Measurements from ENCODE around the gene FMO4. TPM values are rescaled to one million over a fixed set of nuclear protein-coding genes. Genes with fewer than 3 reads are reported as not detected.

Gene FMO4, protein sequence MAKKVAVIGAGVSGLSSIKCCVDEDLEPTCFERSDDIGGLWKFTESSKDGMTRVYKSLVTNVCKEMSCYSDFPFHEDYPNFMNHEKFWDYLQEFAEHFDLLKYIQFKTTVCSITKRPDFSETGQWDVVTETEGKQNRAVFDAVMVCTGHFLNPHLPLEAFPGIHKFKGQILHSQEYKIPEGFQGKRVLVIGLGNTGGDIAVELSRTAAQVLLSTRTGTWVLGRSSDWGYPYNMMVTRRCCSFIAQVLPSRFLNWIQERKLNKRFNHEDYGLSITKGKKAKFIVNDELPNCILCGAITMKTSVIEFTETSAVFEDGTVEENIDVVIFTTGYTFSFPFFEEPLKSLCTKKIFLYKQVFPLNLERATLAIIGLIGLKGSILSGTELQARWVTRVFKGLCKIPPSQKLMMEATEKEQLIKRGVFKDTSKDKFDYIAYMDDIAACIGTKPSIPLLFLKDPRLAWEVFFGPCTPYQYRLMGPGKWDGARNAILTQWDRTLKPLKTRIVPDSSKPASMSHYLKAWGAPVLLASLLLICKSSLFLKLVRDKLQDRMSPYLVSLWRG
- 1 to 10 TPM in 4 of 6 donors, under 1 TPM in 2; 0.69 to 1.8 (median 1.4) TPM for total RNA-seq
- polyA plus RNA-seq, result 1 to 10 TPM; 1.5 to 3.2 TPM

DNA sequence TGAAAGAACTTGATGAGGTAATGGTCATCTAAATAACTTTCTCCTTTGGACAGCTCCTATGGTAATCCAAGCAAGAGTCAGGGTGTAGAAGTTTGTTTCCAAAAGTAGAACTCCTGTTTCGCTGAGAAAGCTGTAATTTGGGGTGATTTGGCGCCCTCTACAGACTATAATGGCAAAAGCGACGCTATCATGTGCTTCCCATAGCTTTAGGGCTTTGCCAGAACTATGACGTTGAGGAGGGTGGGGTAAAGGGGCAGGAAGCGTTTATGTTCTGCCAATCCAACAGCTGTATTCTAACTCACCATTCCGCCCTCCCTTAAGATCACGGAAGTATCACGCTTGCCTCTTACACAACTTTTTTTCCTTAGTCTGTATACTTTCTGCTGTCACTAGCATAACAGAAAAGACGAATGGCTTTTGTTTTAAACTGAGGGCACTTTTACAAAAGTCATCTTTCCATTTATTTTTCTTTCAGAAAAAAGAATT, at the start of gene FMO4:
TSS of gene FMO4 (plus strand) at position 349 of the 486 bp plus-strand sequence. CDS start 5,643 bp downstream, outside the sequence.
- H3K9me3 ChIP-seq, result no peaks in the 10 kb centered on the region
- DNase-seq (peak in 4 of 6 donors; percentile 78 to 97 (median 94)), FAIRE-seq (peak; percentile 98), ATAC-seq (peak; percentile 100)
- TF ChIP-seq, protein P1, sequence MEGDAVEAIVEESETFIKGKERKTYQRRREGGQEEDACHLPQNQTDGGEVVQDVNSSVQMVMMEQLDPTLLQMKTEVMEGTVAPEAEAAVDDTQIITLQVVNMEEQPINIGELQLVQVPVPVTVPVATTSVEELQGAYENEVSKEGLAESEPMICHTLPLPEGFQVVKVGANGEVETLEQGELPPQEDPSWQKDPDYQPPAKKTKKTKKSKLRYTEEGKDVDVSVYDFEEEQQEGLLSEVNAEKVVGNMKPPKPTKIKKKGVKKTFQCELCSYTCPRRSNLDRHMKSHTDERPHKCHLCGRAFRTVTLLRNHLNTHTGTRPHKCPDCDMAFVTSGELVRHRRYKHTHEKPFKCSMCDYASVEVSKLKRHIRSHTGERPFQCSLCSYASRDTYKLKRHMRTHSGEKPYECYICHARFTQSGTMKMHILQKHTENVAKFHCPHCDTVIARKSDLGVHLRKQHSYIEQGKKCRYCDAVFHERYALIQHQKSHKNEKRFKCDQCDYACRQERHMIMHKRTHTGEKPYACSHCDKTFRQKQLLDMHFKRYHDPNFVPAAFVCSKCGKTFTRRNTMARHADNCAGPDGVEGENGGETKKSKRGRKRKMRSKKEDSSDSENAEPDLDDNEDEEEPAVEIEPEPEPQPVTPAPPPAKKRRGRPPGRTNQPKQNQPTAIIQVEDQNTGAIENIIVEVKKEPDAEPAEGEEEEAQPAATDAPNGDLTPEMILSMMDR (IDR thresholded peaks at IDR 0.05), result peak; percentile 65 to 77 (median 74)
- H3K27ac ChIP-seq, result peak within 1 kb of the TSS; percentile 14 to 66 (median 54)
- peaks cover 0 to 6% (median 0%) of the 10 kb centered on the region in 3 donors for H3K4me1 ChIP-seq
- H3K4me3 ChIP-seq, result peak within 1 kb of the TSS in 3 of 4 donors; percentile 6 to 27 (median 15)
- intact Hi-C loops (cut with DNase I), result no loop called here
- WGBS, 2 donors, result 0% methylated on average over 10 of the region's 10 CpGs
- no peaks in the 10 kb centered on the region for H3K27me3 ChIP-seq
- no peaks in the 10 kb centered on the region for H3K36me3 ChIP-seq

DNA sequence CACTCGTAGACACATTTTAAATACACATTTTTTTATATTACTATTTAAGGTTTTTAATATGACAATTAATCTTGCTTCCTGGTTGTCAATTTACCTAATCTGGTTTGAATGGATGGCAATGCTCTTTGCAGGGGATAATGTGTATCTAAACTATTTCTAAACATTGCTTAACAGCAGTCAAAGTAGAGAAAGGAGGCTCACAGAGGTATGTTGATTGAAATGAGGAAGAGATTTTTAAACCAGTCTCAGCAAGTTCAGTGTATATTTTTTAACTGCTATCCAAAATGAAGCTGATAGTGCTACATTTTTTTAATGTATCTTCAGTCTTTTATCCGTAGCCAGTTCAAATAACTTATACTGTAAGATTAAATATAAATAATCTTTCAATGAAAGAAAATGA, 48.3 kb upstream of the FMO4 start:
- no peaks in the 10 kb centered on the region for H3K36me3 ChIP-seq
- no peak overlapping the region for H3K27ac ChIP-seq
- no peak overlapping the region for H3K4me3 ChIP-seq
- H3K27me3 ChIP-seq, result no peaks in the 10 kb centered on the region
- FAIRE-seq (no peak), DNase-seq (no peak), ATAC-seq (no peak)
- intact Hi-C loops (cut with DNase I), result no loop called here
- no peaks in the 10 kb centered on the region for H3K4me1 ChIP-seq
- no peaks in the 10 kb centered on the region for H3K9me3 ChIP-seq
- 55 to 64% methylated on average over 2 of the region's 2 CpGs for WGBS, 2 donors
- TF ChIP-seq, protein P1 (IDR thresholded peaks at IDR 0.05), result no peak

DNA sequence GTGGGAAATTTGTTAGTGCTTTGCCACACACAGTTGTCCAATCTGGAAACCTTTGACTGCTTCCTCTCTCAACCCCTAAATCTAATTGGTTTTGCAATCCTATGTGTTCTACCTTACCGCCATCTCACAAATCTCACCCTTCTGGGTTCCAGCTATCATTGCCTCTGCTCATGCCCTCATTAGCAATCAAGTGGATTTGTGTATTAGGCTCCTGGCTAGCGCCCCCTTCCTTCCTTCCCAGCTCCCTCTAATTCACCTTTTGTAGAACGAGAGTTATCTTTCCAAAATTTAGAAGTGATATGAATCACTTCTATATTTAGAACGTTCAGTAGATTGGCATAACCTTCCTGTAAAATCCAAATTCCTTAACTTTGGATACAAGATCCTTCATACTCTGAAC, 47.1 kb upstream of the FMO4 start:
- FAIRE-seq, result no peak
- Histone ChIP-seq H3K4me3 (no peak overlapping the region), H3K27me3 (no peaks in the 10 kb centered on the region), H3K4me1 (no peaks in the 10 kb centered on the region), H3K36me3 (no peaks in the 10 kb centered on the region), H3K9me3 (no peaks in the 10 kb centered on the region), H3K27ac (no peak overlapping the region)
- ATAC-seq, result no peak
- no peak for DNase-seq
- TF ChIP-seq, protein P1 (IDR thresholded peaks at IDR 0.05), result no peak
- WGBS, 2 donors, result 57 to 70% methylated on average over 4 of the region's 4 CpGs
- intact Hi-C loops (cut with DNase I), result no loop called here

DNA sequence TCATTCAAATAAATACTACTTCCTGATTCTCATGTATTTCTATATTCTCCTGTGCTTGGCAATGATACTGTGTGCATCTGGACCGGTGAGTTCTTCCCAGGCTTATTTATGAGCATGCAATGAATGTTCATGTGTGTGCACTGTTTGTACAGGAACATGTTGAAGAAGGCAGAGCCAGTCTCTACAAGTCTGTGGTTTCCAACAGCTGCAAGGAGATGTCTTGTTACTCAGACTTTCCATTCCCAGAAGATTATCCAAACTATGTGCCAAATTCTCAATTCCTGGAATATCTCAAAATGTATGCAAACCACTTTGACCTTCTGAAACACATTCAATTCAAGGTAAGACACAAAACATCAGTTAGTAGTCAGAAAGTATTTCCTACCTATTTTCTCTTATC, 46.6 kb upstream of the FMO4 start:
- Histone ChIP-seq H3K36me3 (no peaks in the 10 kb centered on the region), H3K9me3 (no peaks in the 10 kb centered on the region), H3K27ac (no peak overlapping the region), H3K4me1 (no peaks in the 10 kb centered on the region), H3K27me3 (no peaks in the 10 kb centered on the region), H3K4me3 (no peak overlapping the region)
- TF ChIP-seq, protein P1 (IDR thresholded peaks at IDR 0.05), result no peak
- intact Hi-C loops (cut with DNase I), result no loop called here
- 59 to 60% methylated on average over 1 of the region's 1 CpG for WGBS, 2 donors
- DNase-seq (no peak), ATAC-seq (no peak), FAIRE-seq (no peak)
